HK-2 (cell line): ENCODE data around the gene PIKFYVE.
"Not testable (repeated sequence)": the region's sequence is repeated elsewhere in the genome, so short reads cannot be mapped to it uniquely, and the experiment has no call there.

ENCODE experiments used
- DNase-seq: peaks from one replicate; pipeline ENCODE4 v3.0.0-alpha.2; 2018; ENCODE audit not compliant: unreplicated experiment

Gene PIKFYVE

GRCh38 chr2:208254118-208254870 is 11.8 kb upstream of the PIKFYVE start:
- DNase-seq, result peak; percentile 80

- peak; percentile 99 for DNase-seq
Measured at GRCh38 chr2:208254871-208255556, 11.0 kb upstream of the PIKFYVE start, which contains the start of gene IDH1. Gene IDH1 (minus strand): TSS chr2:208255071. CDS start chr2:208251551, 3,520 bp downstream.

- no peak for DNase-seq
Measured at GRCh38 chr2:208255557-208256106, 10.4 kb upstream of the PIKFYVE start.

- DNase-seq, result no peak
Measured at GRCh38 chr2:208256192-208256782, 9.8 kb upstream of the PIKFYVE start.

GRCh38 chr2:208256849-208257813 is 8.9 kb upstream of the PIKFYVE start:
- DNase-seq, result not testable (repeated sequence)

- DNase-seq, result peak; percentile 27
Measured at GRCh38 chr2:208265371-208265800, 669 bp upstream of the PIKFYVE start.

GRCh38 chr2:208266553-208266893 is 468 bp downstream of the PIKFYVE start:
- no peak for DNase-seq

- no peak for DNase-seq
Measured at GRCh38 chr2:208266936-208267335, 881 bp downstream of the PIKFYVE start.

- DNase-seq, result not testable (repeated sequence)
Measured at GRCh38 chr2:208267526-208267925, 1.5 kb downstream of the PIKFYVE start.

GRCh38 chr2:208268156-208268952 is 2.3 kb downstream of the PIKFYVE start:
- DNase-seq, result no peak

GRCh38 chr2:208269091-208269490 is 3.0 kb downstream of the PIKFYVE start:
- DNase-seq, result no peak

GRCh38 chr2:208274748-208275147 is 8.7 kb downstream of the PIKFYVE start:
- DNase-seq, result no peak

- DNase-seq, result no peak
Measured at GRCh38 chr2:208278549-208278948, 12.5 kb downstream of the PIKFYVE start.

- no peak for DNase-seq
Measured at GRCh38 chr2:208279236-208279635, 13.2 kb downstream of the PIKFYVE start.

GRCh38 chr2:208280234-208280633 is 14.2 kb downstream of the PIKFYVE start:
- DNase-seq, result no peak

- DNase-seq, result no peak
Measured at GRCh38 chr2:208280933-208281332, 14.9 kb downstream of the PIKFYVE start.

GRCh38 chr2:208285853-208286252 is 19.8 kb downstream of the PIKFYVE start:
- no peak for DNase-seq

- no peak for DNase-seq
Measured at GRCh38 chr2:208294482-208295024, 28.5 kb downstream of the PIKFYVE start.

- DNase-seq, result no peak
Measured at GRCh38 chr2:208295834-208296233, 29.8 kb downstream of the PIKFYVE start.

- no peak for DNase-seq
Measured at GRCh38 chr2:208296610-208297009, 30.6 kb downstream of the PIKFYVE start.
